HL-60 (cell line): ENCODE results near the gene LMNTD1.

Experiments used
- DNase-seq, 2 experiments: peaks; one replicate each; pipeline ENCODE4 v3.0.0-alpha.2; 2010 to 2020; ENCODE audit warnings: low read depth in 1 of 2, low spot score in 1 of 2
- H3K27ac ChIP-seq: fragments of 250-450 bp; sonication (Bioruptor Pico); replicated peaks from 2 replicates; pipeline ENCODE4 v1.5.1; 2020; ENCODE audit warnings: mild to moderate bottlenecking, moderate library complexity
- H3K27me3 ChIP-seq: fragments of 250-450 bp; sonication (Bioruptor Pico); 2 replicates; pipeline ENCODE4 v1.5.1; 2021; ENCODE audit warnings: mild to moderate bottlenecking, moderate library complexity; ENCODE audit not compliant: insufficient read depth, poor library complexity, severe bottlenecking
- H3K4me3 ChIP-seq: replicated peaks from 2 replicates; pipeline ENCODE4 v1.5.1; 2011; ENCODE audit warnings: mild to moderate bottlenecking, control low read depth, low read length; ENCODE audit not compliant: insufficient read depth
- CTCF ChIP-seq: IDR thresholded peaks from one replicate; pipeline ENCODE4 v1.5.1; 2011; ENCODE audit warnings: low read length, control low read depth, inconsistent platforms; ENCODE audit not compliant: insufficient read depth
- GABPA ChIP-seq: IDR thresholded peaks from 2 replicates; pipeline ENCODE4 v1.6.1; 2012; ENCODE audit warnings: low read depth
- POLR2AphosphoS5 ChIP-seq: IDR thresholded peaks from 2 replicates; pipeline ENCODE4 v1.6.1; 2012; ENCODE audit warnings: low read depth
- REST ChIP-seq: IDR thresholded peaks from 2 replicates; pipeline ENCODE4 v1.6.1; 2012; ENCODE audit warnings: low read depth; ENCODE audit not compliant: insufficient replicate concordance
- SPI1 ChIP-seq: IDR thresholded peaks from 2 replicates; pipeline ENCODE4 v1.6.1; 2012; ENCODE audit warnings: low read depth, mild to moderate bottlenecking, borderline replicate concordance

Gene LMNTD1

GRCh38 chr12:25495331-25496097 lies 57.6 kb downstream of the LMNTD1 start:
- Histone ChIP-seq H3K27ac (no peak overlapping the region), H3K27me3 (no peaks in the 10 kb centered on the region), H3K4me3 (no peak overlapping the region)
- no peak for TF ChIP-seq GABPA
- no peak for TF ChIP-seq CTCF
- no peak for TF ChIP-seq SPI1
- no peak for TF ChIP-seq REST
- no peak for TF ChIP-seq POLR2AphosphoS5
- no peak for DNase-seq

DNA sequence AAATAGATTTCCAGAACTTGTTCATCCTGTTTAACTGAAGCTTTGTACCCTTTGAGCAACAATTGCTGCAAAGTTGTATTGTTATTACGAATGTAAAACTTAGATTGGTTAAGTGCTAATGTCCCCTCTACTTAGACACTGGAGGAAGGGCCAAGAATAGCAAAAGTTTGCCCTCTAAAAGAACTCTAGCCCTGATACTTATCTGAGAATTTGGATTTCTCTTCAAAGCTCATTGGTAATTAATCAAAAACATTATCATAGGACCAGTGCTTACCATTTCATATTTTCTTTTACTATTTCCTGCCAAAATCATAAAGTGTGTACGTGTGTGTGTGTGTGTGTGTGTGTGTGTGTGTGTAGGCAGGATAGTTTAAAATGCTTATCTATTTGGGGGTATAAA lies 58.2 kb downstream of the LMNTD1 start:
- H3K27ac ChIP-seq: no peak overlapping the region
- H3K4me3 ChIP-seq: no peak overlapping the region

More for the DNA sequence above, 58.2 kb downstream of the LMNTD1 start:
- TF ChIP-seq CTCF: no peak
- no peak for TF ChIP-seq REST
- no peak for TF ChIP-seq POLR2AphosphoS5
- no peak for TF ChIP-seq GABPA
- no peak for TF ChIP-seq SPI1
- DNase-seq: no peak
- H3K27me3 ChIP-seq: no peaks in the 10 kb centered on the region
